ENCODE measurements around the gene PI4KA. TPM values are rescaled to one million over a fixed set of nuclear protein-coding genes. Genes with fewer than 3 reads are reported as not detected.
"Not testable (repeated sequence)": the region's sequence is repeated elsewhere in the genome, so short reads cannot be mapped to it uniquely, and the experiment has no call there.

Gene PI4KA
- total and polyA plus RNA-seq, 10 donors: 29.8 to 143 (median 108) TPM

GRCh38 chr22:20844055-20845037 lies 14.3 kb downstream of the PI4KA start:
- H3K4me1 ChIP-seq: peaks cover 11 to 71% (median 16%) of the 10 kb centered on the region in 6 donors
- WGBS, 5 donors: 85 to 94% (median 89%) methylated on average over 5 of the region's 5 CpGs
- no peaks in the 10 kb centered on the region for H3K36me3 ChIP-seq
- no peaks in the 10 kb centered on the region for H3K9me3 ChIP-seq
- no peak overlapping the region for H3K4me3 ChIP-seq
- intact Hi-C loops (cut with DNase I; ENCODE audit: low total_unique reads): no loop called here
- H3K27ac ChIP-seq: no peak overlapping the region
- no peak for DNase-seq
- no peak for TF ChIP-seq POLR2A (IDR thresholded peaks at IDR 0.05)
- no peaks in the 10 kb centered on the region for H3K27me3 ChIP-seq (replicated peaks in 1 of 7)

GRCh38 chr22:20843501-20843900 lies 15.1 kb downstream of the PI4KA start:
- H3K27ac ChIP-seq: no peak overlapping the region
- DNase-seq: no peak
- peaks cover 0 to under 1% (median 0%) of the 10 kb centered on the region in 6 donors for H3K36me3 ChIP-seq
- peaks cover 11 to 68% (median 16%) of the 10 kb centered on the region in 6 donors for H3K4me1 ChIP-seq
- H3K27me3 ChIP-seq (replicated peaks in 1 of 7): no peaks in the 10 kb centered on the region
- intact Hi-C loops (cut with DNase I; ENCODE audit: low total_unique reads): no loop called here
- TF ChIP-seq POLR2A (IDR thresholded peaks at IDR 0.05) (no peak), POLR2AphosphoS5 (IDR thresholded peaks at IDR 0.05) (no peak)
- H3K4me3 ChIP-seq: no peak overlapping the region
- no peaks in the 10 kb centered on the region for H3K9me3 ChIP-seq
- 20 to 64% (median 30%) methylated on average over 2 of the region's 2 CpGs for WGBS, 5 donors

- H3K4me3 ChIP-seq: no peak overlapping the region
- DNase-seq: no peak
- 75 to 82% (median 79%) methylated on average over 8 of the region's 8 CpGs for WGBS, 5 donors
- H3K27ac ChIP-seq: no peak overlapping the region
- H3K36me3 ChIP-seq: peaks cover 0 to 4% (median 0%) of the 10 kb centered on the region in 6 donors
- no peaks in the 10 kb centered on the region for H3K9me3 ChIP-seq
- no peak for TF ChIP-seq POLR2AphosphoS5 (IDR thresholded peaks at IDR 0.05)
- TF ChIP-seq POLR2A (IDR thresholded peaks at IDR 0.05): no peak
- no peak for TF ChIP-seq CTCF (IDR thresholded peaks at IDR 0.05 in 8 of 11, conservative IDR thresholded peaks at IDR 0.05 in 3 of 11)
- peaks cover 15 to 79% (median 26%) of the 10 kb centered on the region in 6 donors for H3K4me1 ChIP-seq
- intact Hi-C loops (cut with DNase I; ENCODE audit: low total_unique reads): no loop called here
- H3K27me3 ChIP-seq (replicated peaks in 1 of 7): no peaks in the 10 kb centered on the region
These were observed 17.8 kb downstream of the PI4KA start for GRCh38 chr22:20840646-20841371.

GRCh38 chr22:20839837-20840645 lies 18.6 kb downstream of the PI4KA start:
- TF ChIP-seq CTCF (IDR thresholded peaks at IDR 0.05 in 8 of 11, conservative IDR thresholded peaks at IDR 0.05 in 3 of 11): no peak
- no peak for TF ChIP-seq POLR2AphosphoS5 (IDR thresholded peaks at IDR 0.05)
- TF ChIP-seq POLR2A (IDR thresholded peaks at IDR 0.05): no peak
- DNase-seq: no peak
- H3K4me1 ChIP-seq: peaks cover 15 to 73% (median 26%) of the 10 kb centered on the region in 6 donors
- peaks cover 0 to 6% (median 0%) of the 10 kb centered on the region in 6 donors for H3K36me3 ChIP-seq
- intact Hi-C loops (cut with DNase I; ENCODE audit: low total_unique reads): no loop called here
- no peak overlapping the region for H3K27ac ChIP-seq
- WGBS, 5 donors: 81 to 92% (median 89%) methylated on average over 3 of the region's 3 CpGs
- H3K27me3 ChIP-seq (replicated peaks in 1 of 7): no peaks in the 10 kb centered on the region
- no peak overlapping the region for H3K4me3 ChIP-seq
- no peaks in the 10 kb centered on the region for H3K9me3 ChIP-seq

GRCh38 chr22:20839354-20839753 lies 19.3 kb downstream of the PI4KA start:
- Histone ChIP-seq H3K4me1 (peaks cover 15 to 66% (median 26%) of the 10 kb centered on the region in 6 donors), H3K36me3 (peaks cover 0 to 13% (median 6%) of the 10 kb centered on the region in 6 donors)
- intact Hi-C loops (cut with DNase I; ENCODE audit: low total_unique reads); DNase-seq; H3K9me3 ChIP-seq; H3K4me3 ChIP-seq; H3K27me3 ChIP-seq (replicated peaks in 1 of 7); H3K27ac ChIP-seq: not testable (repeated sequence)
- 93 to 99% (median 98%) methylated on average over 10 of the region's 10 CpGs for whole genome bisulfite sequencing, 5 donors

Data from spleen (tissue), 11 donors.